Measurements from ENCODE around the gene TSKS. TPM values are rescaled to one million over a fixed set of nuclear protein-coding genes. Genes with fewer than 3 reads are reported as not detected.

The TSKS gene
- total RNA-seq, 6 donors from 2014 or later: 0.15 to 0.91 (median 0.37) TPM; not detected in 3

DNA sequence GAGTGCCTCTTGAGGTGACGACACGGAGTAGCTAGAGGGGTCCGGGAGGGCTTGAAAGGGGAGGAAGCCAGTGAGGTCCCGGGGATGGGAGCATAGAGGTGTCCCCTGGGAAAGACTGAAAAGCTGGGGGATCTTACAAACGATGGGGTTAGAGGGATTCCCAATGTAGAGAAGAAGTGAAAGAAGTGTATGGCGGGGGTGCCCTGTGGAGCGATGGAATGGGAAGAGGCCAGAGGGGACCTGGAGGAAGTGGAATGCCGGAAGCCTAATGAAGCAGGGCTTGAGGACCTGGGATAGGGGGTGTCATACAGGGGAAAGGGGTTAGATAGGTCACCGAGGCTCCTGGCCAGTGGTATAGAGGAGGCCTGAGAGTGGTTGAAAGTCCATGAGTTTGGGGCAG lies 4.3 kb upstream of the TSKS start:
- TF ChIP-seq POLR2A (IDR thresholded peaks at IDR 0.05) (peak in 1 of 4 donors; percentile 11), POLR2AphosphoS5 (IDR thresholded peaks at IDR 0.05) (no peak), EP300 (IDR thresholded peaks at IDR 0.05) (no peak)
- TF ChIP-seq, protein P1, sequence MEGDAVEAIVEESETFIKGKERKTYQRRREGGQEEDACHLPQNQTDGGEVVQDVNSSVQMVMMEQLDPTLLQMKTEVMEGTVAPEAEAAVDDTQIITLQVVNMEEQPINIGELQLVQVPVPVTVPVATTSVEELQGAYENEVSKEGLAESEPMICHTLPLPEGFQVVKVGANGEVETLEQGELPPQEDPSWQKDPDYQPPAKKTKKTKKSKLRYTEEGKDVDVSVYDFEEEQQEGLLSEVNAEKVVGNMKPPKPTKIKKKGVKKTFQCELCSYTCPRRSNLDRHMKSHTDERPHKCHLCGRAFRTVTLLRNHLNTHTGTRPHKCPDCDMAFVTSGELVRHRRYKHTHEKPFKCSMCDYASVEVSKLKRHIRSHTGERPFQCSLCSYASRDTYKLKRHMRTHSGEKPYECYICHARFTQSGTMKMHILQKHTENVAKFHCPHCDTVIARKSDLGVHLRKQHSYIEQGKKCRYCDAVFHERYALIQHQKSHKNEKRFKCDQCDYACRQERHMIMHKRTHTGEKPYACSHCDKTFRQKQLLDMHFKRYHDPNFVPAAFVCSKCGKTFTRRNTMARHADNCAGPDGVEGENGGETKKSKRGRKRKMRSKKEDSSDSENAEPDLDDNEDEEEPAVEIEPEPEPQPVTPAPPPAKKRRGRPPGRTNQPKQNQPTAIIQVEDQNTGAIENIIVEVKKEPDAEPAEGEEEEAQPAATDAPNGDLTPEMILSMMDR (IDR thresholded peaks at IDR 0.05): no peak
- 1 to 2% methylated on average over 9 of the region's 9 CpGs for WGBS, 2 donors

DNA sequence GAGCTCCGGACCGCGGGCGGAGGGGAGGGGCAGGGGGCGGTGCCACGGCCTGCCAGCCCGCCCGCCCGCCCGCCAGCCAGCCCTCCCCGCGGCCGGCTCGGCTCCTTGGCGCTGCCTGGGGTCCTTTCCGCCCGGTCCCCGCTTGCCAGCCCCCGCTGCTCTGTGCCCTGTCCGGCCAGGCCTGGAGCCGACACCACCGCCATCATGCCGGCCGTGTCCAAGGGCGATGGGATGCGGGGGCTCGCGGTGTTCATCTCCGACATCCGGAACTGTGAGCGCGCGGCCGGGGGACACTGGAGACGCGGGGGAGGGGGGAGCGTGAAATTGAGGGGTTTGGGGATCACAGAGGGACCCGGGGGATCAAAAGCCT lies 3.8 kb upstream of the TSKS start, which contains the start of gene AP2A1:
Gene AP2A1, plus strand, starts transcription at position 72 of the 370 bp plus-strand sequence. Its CDS starts 133 bp downstream, at position 205.
- no peak for TF ChIP-seq EP300 (IDR thresholded peaks at IDR 0.05)
- peak in 1 of 4 donors; percentile 56 for TF ChIP-seq POLR2A (IDR thresholded peaks at IDR 0.05)
- peak; percentile 83 for TF ChIP-seq POLR2AphosphoS5 (IDR thresholded peaks at IDR 0.05)
- 0 to 2% methylated on average over 3 to 15 of the region's 38 CpGs for WGBS, 2 donors
- no peaks in the 10 kb centered on the region for H3K27me3 ChIP-seq
- no peaks in the 10 kb centered on the region for H3K36me3 ChIP-seq
- peak within 1 kb of the TSS; percentile 79 to 95 (median 87) for H3K4me3 ChIP-seq
- peak within 1 kb of the TSS; percentile 87 to 94 (median 92) for H3K27ac ChIP-seq
- peaks cover 17 to 30% (median 24%) of the 10 kb centered on the region in 4 donors for H3K4me1 ChIP-seq
- DNase-seq (no peak), ATAC-seq (ENCODE audit: low FRiP score in 2 of 2) (no peak)
- H3K9me3 ChIP-seq: no peaks in the 10 kb centered on the region

More for the DNA sequence above, 4.3 kb upstream of the TSKS start:
- DNase-seq (no peak), ATAC-seq (ENCODE audit: low FRiP score in 2 of 2) (no peak)
- H3K36me3 ChIP-seq: no peaks in the 10 kb centered on the region
- H3K9me3 ChIP-seq: no peaks in the 10 kb centered on the region
- no peaks in the 10 kb centered on the region for H3K27me3 ChIP-seq
- peak overlapping the region; percentile 85 to 94 (median 92) for H3K27ac ChIP-seq
- H3K4me3 ChIP-seq: peak overlapping the region; percentile 79 to 95 (median 87)
- peaks cover 17 to 30% (median 24%) of the 10 kb centered on the region in 4 donors for H3K4me1 ChIP-seq

DNA sequence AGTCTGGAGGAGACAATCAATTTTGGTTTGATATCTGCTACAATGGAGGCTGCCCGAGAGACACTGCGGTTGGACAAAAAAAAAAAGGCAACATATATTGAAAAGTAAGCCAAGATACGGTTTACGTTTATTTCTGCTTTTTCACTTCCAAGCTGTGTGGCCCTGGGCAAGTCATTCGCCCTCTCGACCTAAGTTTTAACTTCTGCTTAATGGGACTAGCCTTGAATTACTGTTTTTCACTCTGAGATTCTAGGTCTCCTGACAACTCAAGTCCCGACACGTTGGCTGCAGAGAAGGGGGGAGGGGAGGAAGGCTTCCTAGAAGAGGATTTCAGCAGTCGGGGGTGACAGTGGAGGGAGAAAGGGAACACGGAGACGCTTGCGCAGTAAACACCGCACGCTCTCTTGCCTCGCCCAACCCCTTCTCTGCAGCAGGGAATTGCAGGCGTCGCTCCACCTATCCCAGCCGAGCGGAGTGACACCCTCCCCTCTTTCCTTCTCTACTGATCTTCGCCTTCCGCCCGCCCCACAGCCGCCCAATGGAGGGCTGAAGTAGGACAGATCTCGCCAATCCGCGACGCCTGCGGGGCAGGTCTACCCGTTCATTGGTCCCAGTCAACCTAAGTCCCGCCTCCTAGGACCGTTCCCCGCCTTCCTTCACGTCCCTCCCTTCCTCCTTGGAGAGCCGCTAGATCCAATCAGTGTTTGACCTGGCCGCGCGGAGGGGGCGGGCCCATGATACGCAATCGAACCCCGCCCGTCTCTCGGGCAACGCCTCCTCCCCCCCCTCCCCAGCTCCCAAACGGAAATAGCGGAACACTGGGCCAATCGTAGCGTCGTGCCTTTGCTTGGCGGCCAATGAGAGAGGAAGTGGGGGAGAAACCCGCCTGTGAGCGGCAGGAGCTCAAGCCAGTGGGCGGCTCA lies 3.2 kb upstream of the TSKS start:
- peak overlapping the region in 3 of 4 donors; percentile 79 to 95 (median 83) for H3K4me3 ChIP-seq
- H3K27ac ChIP-seq: peak overlapping the region; percentile 87 to 94 (median 92)
- H3K36me3 ChIP-seq: no peaks in the 10 kb centered on the region
- ATAC-seq (ENCODE audit: low FRiP score in 2 of 2) (peak; percentile 95 to 99), DNase-seq (peak; percentile 99)
- H3K27me3 ChIP-seq: no peaks in the 10 kb centered on the region
- peaks cover 17 to 30% (median 24%) of the 10 kb centered on the region in 4 donors for H3K4me1 ChIP-seq
- TF ChIP-seq, protein P1 (IDR thresholded peaks at IDR 0.05): peak in 4 of 6 experiments; percentile 20 to 38 (median 34)
- TF ChIP-seq POLR2A (IDR thresholded peaks at IDR 0.05) (peak in 3 of 4 donors; percentile 34 to 82 (median 56)), POLR2AphosphoS5 (IDR thresholded peaks at IDR 0.05) (peak; percentile 73 to 77), EP300 (IDR thresholded peaks at IDR 0.05) (peak in 1 of 4 donors; percentile 15)
- 2 to 4% methylated on average over 35 to 45 of the region's 53 CpGs for WGBS, 2 donors
- no peaks in the 10 kb centered on the region for H3K9me3 ChIP-seq

DNA sequence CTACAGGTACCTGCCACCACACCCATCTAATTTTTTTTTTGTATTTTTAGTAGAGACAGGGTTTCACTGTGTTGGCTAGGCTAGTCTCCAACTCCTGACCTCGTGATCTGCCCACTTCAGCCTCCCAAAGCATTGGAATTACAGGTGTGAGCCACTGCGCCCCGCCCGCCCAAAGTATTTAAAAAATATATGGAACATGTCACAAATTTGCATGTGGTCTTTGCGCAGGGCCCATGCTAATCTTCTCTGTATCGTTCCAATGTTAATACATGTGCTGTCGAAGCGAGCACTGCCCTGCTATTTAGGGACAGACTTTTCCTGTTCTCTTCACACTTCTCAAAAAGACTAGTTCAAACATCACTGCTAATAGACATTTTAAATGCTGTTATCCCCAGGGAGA lies 1.2 kb upstream of the TSKS start:
- Histone ChIP-seq H3K27ac (peak overlapping the region in 1 of 4 donors; percentile 21), H3K4me3 (no peak overlapping the region), H3K4me1 (peaks cover 17 to 30% (median 24%) of the 10 kb centered on the region in 4 donors), H3K36me3 (no peaks in the 10 kb centered on the region), H3K27me3 (no peaks in the 10 kb centered on the region), H3K9me3 (no peaks in the 10 kb centered on the region)
- WGBS, 2 donors: 75 to 80% methylated on average over 8 of the region's 8 CpGs
- ATAC-seq (ENCODE audit: low FRiP score in 2 of 2) (no peak), DNase-seq (no peak)
- TF ChIP-seq, protein P1 (IDR thresholded peaks at IDR 0.05): no peak
- TF ChIP-seq POLR2A (IDR thresholded peaks at IDR 0.05): no peak
- no peak for TF ChIP-seq POLR2AphosphoS5 (IDR thresholded peaks at IDR 0.05)
- no peak for TF ChIP-seq EP300 (IDR thresholded peaks at IDR 0.05)

Measured in upper lobe of left lung (tissue), 6 donors.